ENCODE data around the gene PROCA1. TPM values are rescaled to one million over a fixed set of nuclear protein-coding genes. Genes with fewer than 3 reads are reported as not detected.

PROCA1 gene
- total RNA-seq, 4 donors from 2014 or later, result 1.7 to 3.5 (median 3.1) TPM; not detected in 1

DNA sequence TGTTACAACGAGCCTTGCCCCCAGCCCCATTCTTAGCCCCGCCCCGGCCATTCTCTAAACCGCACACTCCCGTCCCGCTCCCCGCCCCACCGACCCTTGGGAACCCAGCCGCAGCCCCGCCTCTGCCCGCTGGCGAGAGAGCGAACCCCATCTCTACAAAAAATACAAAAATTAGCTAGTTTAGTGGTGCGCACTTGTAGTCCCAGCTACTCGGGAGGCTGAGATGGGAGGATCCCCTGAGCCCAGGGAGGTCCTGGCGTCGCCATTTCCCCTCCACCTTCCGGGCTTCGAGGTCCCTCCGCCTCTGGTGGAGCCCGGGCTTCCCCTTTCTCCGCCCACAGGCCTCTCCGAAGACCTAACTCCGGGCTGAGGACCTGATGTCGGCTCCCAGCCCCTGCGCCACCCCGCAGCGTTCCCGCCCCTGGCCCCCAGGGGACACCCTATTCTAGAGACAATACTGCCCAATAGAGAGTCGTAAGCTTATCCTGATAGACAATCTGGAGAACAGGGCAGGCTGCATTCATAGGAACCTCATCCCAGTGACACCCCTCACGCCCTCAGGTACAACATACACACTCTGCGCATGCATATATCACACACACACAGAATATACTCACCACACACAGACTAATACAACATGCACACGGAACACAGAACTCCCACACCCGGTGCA lies 480 bp upstream of the PROCA1 start:
- DNase-seq, result peak in 2 of 3 donors; percentile 67 to 82
- Histone ChIP-seq H3K4me3 (peak overlapping the region; percentile 65 to 71 (median 66)), H3K27ac (peak overlapping the region; percentile 78 to 96 (median 88)), H3K27me3 (no peaks in the 10 kb centered on the region), H3K4me1 (peaks cover 0 to 34% (median 1%) of the 10 kb centered on the region in 4 donors), H3K36me3 (peaks cover 0 to 13% (median 0%) of the 10 kb centered on the region in 3 donors), H3K9me3 (no peaks in the 10 kb centered on the region)
- TF ChIP-seq, protein P1, sequence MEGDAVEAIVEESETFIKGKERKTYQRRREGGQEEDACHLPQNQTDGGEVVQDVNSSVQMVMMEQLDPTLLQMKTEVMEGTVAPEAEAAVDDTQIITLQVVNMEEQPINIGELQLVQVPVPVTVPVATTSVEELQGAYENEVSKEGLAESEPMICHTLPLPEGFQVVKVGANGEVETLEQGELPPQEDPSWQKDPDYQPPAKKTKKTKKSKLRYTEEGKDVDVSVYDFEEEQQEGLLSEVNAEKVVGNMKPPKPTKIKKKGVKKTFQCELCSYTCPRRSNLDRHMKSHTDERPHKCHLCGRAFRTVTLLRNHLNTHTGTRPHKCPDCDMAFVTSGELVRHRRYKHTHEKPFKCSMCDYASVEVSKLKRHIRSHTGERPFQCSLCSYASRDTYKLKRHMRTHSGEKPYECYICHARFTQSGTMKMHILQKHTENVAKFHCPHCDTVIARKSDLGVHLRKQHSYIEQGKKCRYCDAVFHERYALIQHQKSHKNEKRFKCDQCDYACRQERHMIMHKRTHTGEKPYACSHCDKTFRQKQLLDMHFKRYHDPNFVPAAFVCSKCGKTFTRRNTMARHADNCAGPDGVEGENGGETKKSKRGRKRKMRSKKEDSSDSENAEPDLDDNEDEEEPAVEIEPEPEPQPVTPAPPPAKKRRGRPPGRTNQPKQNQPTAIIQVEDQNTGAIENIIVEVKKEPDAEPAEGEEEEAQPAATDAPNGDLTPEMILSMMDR (IDR thresholded peaks at IDR 0.05), result no peak
- no peak for TF ChIP-seq POLR2A (IDR thresholded peaks at IDR 0.05)

DNA sequence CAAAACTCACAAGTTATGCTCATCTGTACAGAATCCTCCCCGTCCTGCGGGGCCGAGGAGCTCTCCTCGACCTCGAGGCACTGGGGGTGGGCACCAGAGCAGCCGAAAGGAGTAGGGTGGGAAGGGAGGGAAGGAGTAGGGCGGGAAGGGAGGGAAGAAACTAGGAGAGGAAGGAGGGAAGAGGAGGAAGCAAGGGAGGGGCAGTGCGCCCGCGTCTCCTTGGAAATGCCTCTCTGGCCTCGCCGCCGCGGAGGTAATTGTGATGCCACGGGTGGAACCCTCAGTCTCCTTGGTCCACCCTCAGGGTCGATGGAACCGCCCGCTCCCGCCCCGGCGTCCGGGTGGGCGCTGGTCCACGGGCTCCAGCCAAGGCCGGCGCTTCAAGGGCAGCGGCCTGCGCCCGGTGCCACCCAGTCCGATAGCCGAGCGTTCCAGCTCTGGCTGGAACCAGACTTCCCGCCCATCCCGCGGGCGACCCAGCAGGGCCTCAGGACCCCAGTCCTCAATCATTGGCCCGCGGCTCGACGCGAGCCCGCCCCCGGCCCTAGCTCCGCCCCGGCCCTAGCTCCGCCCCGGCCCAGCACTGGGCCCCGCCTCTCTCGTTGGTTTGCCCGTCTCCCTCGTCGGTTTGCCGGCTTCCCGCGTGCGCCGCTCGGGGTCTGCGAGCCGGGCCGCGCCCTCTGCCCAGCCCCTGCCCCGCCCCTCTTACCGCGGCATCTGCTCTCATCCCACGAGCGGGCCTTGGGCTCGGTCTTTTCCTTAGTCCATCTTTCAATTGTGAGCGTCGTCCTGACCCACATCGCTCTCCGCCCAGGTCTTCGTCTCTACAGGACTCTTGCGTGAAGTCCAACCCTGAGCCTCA lies 596 bp downstream of the PROCA1 start:
- Histone ChIP-seq H3K27ac (peak overlapping the region; percentile 78 to 96 (median 88)), H3K9me3 (no peaks in the 10 kb centered on the region), H3K4me3 (peak overlapping the region; percentile 65 to 71 (median 66)), H3K4me1 (peaks cover 0 to 34% (median 0%) of the 10 kb centered on the region in 4 donors), H3K27me3 (no peaks in the 10 kb centered on the region), H3K36me3 (peaks cover 0 to 13% (median 0%) of the 10 kb centered on the region in 3 donors)
- TF ChIP-seq, protein P1 (IDR thresholded peaks at IDR 0.05), result no peak
- peak; percentile 69 to 79 for TF ChIP-seq POLR2A (IDR thresholded peaks at IDR 0.05)
- peak; percentile 87 to 95 (median 95) for DNase-seq

DNA sequence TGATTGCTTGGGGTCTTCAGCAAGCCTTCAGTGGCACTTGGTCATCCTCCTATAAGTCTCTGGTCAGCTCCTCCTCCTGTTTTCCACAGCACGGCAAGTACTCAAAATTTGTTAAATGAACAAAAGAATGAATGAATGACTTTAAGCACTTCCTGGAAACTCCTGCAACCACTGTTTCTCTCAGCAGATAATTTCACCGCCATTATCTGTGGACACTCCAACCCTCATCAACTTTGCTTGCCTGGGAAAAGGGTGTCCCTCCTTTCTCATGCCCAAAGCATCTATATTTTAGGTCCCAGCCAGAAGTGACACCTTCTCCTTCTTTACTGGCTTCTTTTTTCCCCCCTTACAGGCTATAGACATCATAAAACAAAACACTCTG lies 4.4 kb downstream of the PROCA1 start:
- H3K27me3 ChIP-seq, result no peaks in the 10 kb centered on the region
- H3K36me3 ChIP-seq, result peaks cover 0 to 13% (median 0%) of the 10 kb centered on the region in 3 donors
- DNase-seq, result no peak
- H3K27ac ChIP-seq, result no peak overlapping the region
- peaks cover 0 to 31% (median 0%) of the 10 kb centered on the region in 4 donors for H3K4me1 ChIP-seq
- TF ChIP-seq, protein P1 (IDR thresholded peaks at IDR 0.05), result no peak
- TF ChIP-seq POLR2A (IDR thresholded peaks at IDR 0.05), result no peak
- H3K9me3 ChIP-seq, result no peaks in the 10 kb centered on the region
- H3K4me3 ChIP-seq, result no peak overlapping the region

DNA sequence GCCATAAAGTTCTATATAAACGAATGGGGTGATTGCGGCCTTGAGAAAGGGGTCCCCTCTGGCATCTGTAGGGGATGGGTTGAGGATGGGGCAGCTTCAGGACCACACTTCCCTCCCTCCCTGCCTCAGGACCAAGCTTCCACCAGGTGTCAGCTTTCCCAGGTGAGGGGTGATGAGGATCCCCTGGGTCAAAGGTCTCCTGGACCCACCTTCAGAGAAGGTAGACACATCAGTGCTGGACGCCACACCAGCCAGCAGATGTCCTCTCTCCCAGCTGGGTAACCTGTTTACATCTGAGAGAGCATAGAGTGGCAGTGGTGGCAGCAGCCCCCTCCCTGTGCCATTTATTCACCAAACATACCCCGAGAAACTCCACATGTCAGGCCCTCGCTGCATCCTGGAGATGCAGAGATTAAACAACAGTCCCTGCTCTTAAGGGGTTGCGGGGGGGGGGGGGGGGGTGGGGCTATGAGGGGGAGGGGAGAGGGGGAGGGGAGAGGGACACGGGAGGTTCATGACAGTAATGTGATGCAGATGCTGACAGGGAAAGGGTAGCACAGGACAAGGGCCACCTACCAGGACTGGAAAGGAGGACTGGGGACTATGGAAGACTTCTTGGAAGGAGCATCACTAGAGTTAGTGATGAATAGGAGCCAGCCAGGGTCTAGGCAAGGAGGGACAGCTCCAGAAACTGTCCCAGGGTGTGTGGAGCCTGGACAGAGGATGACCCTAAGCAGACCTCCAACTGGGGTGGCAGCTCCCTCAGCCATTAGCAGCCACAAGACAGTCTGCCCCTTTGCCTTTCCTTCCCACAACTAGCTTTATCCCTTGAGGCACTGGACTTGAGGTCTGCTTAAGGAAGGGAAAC lies 5.0 kb downstream of the PROCA1 start:
- Histone ChIP-seq H3K27me3 (no peaks in the 10 kb centered on the region), H3K4me3 (no peak overlapping the region), H3K36me3 (peaks cover 0 to 19% (median 0%) of the 10 kb centered on the region in 3 donors), H3K27ac (no peak overlapping the region), H3K4me1 (peaks cover 0 to 25% (median 0%) of the 10 kb centered on the region in 4 donors), H3K9me3 (no peaks in the 10 kb centered on the region)
- no peak for DNase-seq
- no peak for TF ChIP-seq POLR2A (IDR thresholded peaks at IDR 0.05)
- TF ChIP-seq, protein P1 (IDR thresholded peaks at IDR 0.05), result no peak

DNA sequence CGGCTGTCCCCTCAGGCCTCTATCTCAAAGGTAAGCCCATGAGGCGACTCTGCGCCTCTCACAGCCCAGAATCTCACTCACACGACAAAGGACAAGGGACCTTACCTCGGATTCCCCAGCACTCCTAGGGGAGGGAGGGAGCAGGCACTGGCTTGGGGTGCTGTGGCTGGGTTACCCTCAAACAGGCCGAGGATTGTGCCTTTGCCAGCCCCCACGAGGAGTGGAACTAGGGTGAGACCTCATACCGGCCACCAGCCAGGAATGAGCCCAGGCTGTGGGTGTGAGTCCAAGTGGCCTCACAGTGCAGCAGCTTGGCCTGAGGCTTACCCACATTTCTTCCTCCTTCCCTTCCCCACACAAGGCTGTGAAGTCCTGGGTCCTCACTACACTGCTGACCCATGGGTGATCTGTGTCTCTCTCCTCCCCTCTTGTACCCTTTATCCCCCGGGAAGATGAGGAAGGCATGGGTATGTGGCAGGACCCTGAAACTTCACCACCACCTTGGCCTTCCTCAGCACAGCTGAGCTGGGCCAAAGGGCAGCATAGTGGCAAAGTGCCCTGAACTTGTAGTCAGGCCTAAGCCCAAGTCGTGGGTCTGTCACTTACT lies 5.9 kb downstream of the PROCA1 start:
- TF ChIP-seq POLR2A (IDR thresholded peaks at IDR 0.05), result no peak
- TF ChIP-seq, protein P1 (IDR thresholded peaks at IDR 0.05), result no peak
- peaks cover 0 to 28% (median 0%) of the 10 kb centered on the region in 3 donors for H3K36me3 ChIP-seq

More for the DNA sequence above, 5.9 kb downstream of the PROCA1 start:
- DNase-seq, result no peak
- Histone ChIP-seq H3K4me1 (peaks cover 0 to 21% (median 0%) of the 10 kb centered on the region in 4 donors), H3K4me3 (no peak overlapping the region), H3K27ac (no peak overlapping the region), H3K27me3 (no peaks in the 10 kb centered on the region), H3K9me3 (no peaks in the 10 kb centered on the region)
